ENCODE data around the gene AHRR.
"Not testable (repeated sequence)": the region's sequence is repeated elsewhere in the genome, so short reads cannot be mapped to it uniquely, and the experiment has no call there.

The AHRR gene

DNA sequence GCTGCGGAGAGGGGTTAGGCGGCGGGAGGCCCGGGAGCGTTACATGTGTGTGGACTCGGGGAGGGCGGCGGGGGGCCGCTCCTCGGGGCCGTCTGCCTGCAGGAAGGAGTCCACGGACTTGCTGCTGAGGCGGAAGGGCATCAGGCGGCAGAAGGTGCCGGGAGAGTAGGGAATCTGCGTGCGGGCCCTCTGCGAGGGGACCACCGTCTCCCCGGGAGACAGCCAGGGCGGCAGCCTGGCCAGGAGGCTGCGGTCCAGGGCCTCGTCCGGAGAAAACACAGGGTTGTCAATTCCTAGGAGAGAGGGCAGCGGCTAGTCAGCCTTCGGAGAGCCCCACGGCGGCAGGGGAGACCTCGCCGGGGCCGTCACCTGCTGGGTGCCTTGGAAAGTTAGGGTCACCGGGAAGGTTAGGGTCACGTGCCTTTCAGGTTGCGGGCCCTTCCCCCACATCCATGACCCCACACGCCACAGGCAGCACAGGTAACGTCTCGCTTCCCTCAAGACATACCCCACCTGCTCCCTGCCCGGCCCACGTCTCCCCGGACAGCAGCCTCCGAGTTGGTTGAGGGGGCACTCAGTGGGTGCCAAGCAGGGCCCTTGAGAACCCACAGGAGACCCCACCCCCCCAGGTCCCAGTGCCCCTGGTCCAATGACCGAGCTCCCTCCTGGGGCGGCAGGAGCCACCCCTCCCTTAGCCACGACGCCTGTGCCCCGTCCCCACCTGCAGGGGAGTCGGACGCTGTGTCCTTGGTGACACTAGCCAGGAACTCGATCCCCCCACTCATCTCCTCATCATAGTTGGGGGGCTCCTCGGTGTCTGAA, 153.5 kb downstream of the AHRR start:
- DNase-seq (ENCODE audit: low read depth in 2 of 2): no peak

GRCh38 chr5:475704-476101, 154.2 kb downstream of the AHRR start:
- no peak for DNase-seq (ENCODE audit: low read depth in 2 of 2)

DNA sequence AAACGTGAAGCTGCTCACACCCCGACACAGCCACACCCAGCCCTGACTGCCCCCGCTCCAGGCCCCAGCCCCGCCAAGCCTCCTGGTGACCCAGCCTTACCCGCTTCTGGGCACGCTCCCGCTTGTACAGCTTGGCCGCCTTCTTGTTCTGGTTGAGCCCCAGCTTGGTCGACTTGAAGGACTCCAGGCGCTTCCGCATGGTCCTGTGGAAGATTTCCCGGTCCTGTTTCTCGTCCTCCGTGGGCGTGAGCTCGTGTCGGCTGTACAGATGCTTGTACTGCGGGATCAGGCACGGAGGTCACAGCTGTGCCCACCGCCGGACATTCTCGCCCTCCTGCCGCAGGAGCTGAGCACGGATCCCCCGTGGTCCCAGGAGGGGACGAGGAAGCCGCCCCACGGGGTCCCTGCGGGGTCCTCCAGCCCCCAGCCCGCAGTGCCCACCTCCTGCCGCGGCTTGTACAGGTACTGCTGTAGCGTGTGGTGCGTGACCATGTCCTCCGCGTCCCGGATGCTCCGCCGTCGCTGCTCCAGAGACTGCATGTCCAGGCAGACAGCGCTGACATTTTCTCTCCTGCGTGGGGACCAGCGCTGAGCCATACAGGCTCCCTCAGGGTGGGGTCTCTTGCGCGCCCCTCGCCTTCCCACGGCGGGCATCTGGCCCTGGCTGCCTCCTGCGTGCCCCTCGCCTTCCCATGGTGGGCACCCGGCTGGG, 154.7 kb downstream of the AHRR start:
- no peak for DNase-seq (ENCODE audit: low read depth in 2 of 2)

GRCh38 chr5:476814-477175, 155.3 kb downstream of the AHRR start:
- DNase-seq (ENCODE audit: low read depth in 2 of 2): no peak

GRCh38 chr5:477247-477646, 155.7 kb downstream of the AHRR start:
- DNase-seq (ENCODE audit: low read depth in 2 of 2): no peak

DNA sequence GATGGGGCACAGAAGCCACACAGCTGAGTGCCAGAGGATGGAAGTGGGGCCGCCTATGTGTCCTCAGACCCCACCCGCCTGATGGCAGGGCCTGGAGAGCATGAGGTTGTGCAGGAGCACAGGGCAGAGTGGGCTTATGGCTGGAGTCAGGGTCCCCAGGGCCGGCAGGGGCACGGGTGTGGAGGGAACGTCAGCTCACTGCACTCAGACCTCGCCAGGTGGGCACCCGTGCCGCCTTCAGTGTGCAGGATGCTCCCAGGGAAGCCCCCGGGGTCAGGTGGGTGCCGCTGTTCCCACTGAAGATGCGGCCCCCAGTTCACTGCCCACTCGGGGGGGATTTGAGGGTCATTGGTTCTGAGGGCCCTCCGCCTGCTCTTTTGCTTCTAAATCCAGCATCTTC, 156.4 kb downstream of the AHRR start:
- no peak for DNase-seq (ENCODE audit: low read depth in 2 of 2)

GRCh38 chr5:478369-478981, 157.0 kb downstream of the AHRR start:
- DNase-seq (ENCODE audit: low read depth in 2 of 2): no peak

GRCh38 chr5:478982-479535, 157.5 kb downstream of the AHRR start:
- no peak for DNase-seq (ENCODE audit: low read depth in 2 of 2)

DNA sequence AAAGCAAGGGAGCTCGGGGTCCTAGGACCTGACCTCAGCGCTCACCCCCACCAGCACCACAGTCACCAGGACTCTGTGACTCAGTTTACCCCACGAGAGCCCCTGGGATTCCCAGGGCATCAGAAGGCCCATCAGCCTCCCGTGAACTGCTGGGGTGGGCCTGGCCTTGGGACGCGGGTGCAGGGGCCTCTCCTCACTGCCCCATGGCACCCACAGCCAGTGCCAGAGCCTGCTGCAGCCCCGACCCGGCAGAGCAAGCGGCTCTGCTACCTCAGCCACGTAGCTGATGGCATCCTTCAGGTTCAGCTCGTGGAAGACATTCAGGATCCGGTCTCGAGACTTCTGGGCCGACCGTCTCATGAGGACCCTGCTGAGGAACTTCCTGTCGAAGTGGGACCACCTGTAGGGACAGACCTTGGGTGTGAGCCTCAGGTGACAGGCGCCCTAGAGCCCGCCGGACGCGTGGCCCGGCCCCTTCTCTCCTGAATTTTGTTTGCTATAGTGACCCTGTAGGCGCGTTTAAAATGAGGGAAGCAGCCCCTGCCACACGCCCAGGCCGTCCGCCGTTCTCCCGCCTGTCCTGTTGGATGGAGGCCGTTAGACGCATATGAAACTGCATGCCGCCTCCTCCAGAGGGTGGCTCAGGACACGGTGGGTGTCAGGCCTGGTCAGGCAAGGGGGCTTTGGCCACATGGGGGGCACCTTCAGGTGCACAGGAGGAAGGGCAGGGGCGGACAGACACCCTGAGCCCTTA, 158.2 kb downstream of the AHRR start:
- DNase-seq (ENCODE audit: low read depth in 2 of 2): no peak

- no peak for DNase-seq (ENCODE audit: low read depth in 2 of 2)
Observed at GRCh38 chr5:481347-481746, 159.8 kb downstream of the AHRR start.

GRCh38 chr5:482021-482420, 160.5 kb downstream of the AHRR start:
- DNase-seq (ENCODE audit: low read depth in 2 of 2): no peak

- DNase-seq (ENCODE audit: low read depth in 2 of 2): no peak
Observed at GRCh38 chr5:482506-482905, 161.0 kb downstream of the AHRR start.

DNA sequence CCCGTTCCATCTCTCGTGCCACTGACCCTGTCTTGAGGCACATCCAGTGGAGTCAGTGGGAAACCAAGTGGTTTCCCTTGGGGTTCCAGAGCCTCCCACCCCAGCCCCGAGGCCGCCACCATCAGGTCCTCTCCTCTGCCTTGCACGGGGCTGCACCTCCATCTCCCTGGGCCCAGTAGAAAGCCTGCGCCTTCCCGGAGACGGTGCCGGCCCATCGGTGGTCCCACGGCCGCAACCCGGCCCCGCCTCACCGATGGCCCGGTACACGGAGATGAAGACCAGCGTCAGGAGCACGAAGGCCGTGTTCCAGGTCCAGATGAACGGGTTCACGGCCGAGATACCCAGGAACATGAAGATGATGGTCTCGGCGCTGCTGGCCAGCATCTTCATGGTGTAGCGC, 161.5 kb downstream of the AHRR start:
- DNase-seq (ENCODE audit: low read depth in 2 of 2): no peak

DNA sequence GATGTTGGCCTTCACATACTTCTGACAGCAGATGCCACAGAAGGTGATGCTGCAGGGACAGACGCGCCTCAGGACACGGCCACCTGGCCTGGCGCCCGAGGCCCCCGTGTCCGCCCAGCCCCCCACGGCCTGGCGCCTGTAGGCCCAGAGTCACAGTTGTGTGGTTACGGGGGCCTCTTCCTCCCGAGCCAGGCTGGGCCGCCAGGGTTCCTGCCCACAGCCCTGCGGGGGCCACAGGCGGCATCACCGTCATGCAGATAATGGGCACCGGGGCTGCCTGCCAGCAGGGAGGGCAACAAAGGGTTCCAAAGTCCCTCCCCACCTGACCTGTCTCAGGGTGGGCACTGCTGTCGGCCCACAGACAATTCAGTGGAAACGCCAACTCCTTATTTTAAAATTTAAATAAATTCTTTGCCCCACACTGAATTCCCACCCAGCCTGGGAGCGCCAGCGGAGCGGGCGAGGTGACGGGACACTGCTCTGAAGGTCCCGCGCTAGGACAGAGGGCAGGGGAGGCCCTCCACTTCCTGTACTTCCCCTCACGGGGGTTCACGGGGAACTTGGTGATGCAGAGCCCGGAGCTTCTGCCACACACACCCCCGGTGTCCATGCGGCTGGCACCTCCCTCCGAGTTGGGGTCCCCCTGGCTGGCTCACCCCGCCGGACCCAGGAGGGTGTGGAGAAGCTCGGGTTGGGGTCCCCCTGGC, 162.1 kb downstream of the AHRR start:
- no peak for DNase-seq (ENCODE audit: low read depth in 2 of 2)

- DNase-seq (ENCODE audit: low read depth in 2 of 2): no peak
Observed at GRCh38 chr5:484556-484955, 163.0 kb downstream of the AHRR start.

DNA sequence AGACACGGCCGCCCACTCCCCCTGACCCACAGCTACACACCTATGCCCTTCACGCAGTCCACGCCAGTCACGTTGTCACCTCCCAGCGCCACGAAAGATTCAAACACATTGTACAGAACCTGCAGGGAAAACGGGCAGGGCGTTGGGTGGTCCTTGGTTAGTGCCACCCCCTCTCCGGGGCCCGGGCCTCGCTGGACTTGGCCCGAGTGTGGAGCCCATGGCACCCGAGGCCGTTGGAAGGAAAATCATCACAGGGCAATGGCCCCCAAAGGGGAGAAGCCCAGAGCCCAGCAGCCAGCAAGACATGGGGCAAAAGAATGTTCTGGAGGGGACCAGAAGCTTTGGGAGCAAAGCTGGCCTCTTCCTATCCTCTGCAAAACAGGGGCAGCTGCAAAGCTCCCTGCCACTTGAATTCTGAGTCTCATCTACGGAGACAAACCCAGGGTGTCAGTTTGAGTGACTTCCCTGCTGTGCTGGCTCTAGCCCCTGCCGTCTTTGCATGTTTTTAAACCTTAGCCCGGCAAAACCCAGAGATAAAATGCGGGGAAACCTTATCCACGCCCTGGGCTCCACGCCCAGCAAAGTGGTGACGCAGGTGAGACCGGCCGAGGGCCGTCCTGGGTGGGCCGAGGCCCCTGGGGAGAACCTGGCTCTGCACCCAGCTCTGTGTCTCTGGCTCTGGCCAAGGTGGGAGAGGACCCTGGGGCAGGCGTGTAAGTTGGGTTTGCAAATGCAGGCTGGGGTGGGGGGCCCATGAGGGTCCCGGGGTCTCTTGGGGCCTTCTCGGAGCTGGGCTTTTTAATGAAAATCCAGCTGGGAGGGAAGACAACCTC, 163.8 kb downstream of the AHRR start:
- no peak for DNase-seq (ENCODE audit: low read depth in 2 of 2)

GRCh38 chr5:485946-486491, 164.5 kb downstream of the AHRR start:
- no peak for DNase-seq (ENCODE audit: low read depth in 2 of 2)

DNA sequence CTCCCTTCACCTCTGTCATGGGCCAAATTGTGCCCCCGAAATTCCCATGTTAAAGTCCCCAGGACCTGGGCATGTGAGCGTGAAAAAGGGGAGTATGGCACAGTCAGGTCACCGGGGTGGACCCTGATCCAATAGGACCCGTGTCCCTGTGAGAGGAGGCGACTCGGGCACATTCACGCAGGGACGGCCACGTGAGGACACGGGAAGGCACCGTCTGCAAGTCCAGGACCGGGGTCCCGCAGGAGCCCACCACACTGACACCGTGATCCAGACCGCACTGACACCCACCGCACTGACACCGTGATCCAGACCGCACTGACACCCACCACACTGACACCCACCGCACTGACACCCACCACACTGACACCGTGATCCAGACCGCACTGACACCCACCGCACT, 165.1 kb downstream of the AHRR start:
- DNase-seq (ENCODE audit: low read depth in 2 of 2): not testable (repeated sequence)
